ENCODE results near the gene FBN3.
"Not testable (repeated sequence)": the region's sequence is repeated elsewhere in the genome, so short reads cannot be mapped to it uniquely, and the experiment has no call there.

The FBN3 gene

DNA sequence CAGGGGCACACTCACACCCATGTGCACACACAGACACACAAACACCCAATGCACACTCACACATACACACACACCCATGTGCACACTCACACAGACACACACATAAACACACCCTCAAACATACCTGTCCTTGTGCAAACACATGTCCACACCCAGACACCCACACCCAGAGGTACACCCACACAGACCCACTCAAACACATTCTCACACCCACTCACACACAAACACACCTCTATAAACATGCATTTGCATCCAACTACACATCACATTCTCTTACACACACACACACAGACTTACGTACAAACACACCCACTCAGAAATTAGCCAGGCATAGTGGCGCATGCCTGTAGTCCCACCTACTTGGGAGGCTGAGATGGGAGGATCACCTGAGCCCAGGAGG is 31.4 kb downstream of the FBN3 start:
- DNase-seq, result no peak

DNA sequence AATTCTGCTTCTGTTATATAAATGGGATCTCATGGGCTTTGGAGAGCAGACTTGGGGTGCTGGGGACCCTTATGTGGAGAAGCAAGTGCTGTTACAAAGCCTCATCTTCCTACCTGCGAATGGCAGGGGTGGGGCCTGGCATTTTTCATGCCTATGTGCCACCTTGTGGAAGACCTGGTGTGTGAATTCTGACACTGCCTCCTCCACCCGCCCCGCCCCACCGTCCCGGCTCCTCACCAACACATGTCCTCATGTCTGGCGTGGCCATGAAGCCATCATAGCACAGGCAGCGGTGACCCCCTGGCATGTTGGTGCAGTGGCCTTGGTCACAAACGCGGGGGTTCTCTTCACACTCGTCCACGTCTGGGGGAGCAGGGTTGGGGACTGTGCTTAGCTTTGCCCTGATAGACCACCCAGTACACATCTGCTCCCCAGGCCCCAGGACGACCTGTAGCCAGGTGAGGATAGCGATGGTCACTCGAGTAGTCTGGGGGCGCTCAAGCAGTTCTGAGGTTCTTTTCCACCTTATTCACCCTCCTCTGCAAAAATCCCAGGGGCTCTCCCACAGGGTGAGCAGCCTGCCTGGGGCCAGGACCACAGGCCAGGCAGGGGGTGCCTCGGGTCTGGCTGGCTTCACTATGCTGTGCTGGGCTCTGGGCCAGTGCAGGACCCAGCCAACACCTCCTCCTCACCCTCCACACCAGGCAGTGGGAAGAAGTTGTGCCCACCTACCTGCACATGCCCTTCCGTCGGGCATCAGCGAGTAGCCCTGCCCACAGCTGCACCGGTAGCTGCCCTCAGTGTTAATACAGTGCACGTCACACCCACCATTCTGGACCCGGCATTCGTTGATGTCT is 32.7 kb downstream of the FBN3 start:
- DNase-seq, result no peak

DNA sequence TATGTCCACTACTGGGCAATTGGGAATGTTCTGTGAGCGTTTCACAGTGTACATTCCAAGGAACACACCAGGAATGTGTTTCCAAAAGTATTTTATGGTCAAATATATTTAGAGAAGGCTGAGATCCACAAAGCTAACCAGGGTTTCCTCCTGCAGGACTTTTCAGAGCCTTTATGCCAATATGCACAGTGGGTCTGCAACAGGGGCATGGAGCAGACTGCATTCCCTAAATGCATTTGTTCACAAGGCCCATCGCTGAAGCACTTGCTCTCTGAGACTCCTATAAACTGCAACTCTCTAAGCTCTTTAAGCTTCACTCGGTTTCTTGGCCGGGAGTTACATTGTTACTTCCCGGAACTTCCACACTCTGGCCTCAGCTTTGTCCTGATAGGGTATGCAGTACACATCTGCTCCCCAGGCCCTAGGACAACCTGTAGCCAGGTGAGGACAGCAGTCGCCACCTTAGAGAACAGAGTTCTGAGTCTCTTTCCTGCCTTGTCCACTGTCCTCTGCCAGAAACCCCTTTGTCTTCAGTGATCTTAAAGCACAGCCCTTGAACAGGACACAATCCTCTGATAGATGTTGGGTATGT is 33.5 kb downstream of the FBN3 start:
- DNase-seq, result no peak

DNA sequence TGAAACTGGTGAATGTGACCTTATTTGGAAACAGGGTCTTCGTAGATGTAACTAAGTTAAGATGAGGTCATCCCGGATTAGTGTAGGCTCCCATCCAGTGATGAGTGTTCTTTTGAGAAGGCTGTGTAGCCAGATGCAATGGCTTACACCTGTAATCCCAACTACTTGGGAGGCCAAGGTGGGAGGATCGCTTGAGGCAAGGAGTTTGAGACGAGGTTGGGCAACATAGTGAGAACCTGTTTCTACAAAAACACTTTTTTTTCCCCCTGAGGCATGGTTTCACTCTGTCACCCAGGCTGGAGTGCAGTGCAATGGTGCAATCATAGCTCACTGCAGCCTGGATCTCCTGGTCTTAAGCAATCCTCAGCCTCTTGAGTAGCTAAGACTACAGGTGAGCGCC is 36.4 kb downstream of the FBN3 start:
- DNase-seq, result no peak

DNA sequence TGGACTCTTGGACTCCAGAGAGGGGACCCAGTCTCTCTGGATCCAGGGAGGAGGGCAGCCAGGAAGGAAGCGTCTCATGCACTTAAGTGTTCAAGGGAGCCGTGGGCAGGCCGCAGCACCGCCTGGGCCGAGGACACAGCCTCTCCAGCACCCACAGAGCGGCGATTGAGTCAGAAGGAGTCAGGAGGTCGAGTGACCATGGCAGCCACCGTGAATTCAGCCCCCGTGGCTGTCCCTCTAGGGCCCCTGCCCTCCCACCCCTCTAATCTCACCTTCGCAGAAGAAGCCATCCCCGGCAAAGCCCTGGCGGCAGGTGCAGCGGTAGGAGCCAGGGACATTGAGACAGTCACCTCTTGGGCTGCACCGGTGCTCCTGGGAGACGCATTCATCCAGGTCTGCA is 38.0 kb downstream of the FBN3 start:
- DNase-seq, result no peak

DNA sequence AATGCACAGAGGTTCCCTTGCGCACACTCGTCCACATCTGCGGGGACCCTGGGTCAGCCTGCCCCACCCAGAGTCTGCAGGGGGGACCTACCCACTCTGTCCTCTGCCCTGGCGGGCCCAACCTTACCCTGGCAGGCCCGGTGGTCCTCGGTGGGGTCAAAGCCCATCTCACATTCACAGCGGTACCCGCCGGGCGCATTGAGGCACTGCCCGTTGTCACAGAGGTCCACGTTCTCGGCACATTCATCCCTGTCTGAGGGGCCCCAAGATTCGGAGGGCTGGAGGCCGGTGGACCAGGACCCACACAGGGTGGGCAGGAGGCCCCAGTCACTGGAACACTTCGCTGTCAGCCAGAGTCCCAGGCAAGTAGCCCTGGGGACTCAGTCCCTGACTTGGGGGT is 38.5 kb downstream of the FBN3 start:
- DNase-seq, result no peak

DNA sequence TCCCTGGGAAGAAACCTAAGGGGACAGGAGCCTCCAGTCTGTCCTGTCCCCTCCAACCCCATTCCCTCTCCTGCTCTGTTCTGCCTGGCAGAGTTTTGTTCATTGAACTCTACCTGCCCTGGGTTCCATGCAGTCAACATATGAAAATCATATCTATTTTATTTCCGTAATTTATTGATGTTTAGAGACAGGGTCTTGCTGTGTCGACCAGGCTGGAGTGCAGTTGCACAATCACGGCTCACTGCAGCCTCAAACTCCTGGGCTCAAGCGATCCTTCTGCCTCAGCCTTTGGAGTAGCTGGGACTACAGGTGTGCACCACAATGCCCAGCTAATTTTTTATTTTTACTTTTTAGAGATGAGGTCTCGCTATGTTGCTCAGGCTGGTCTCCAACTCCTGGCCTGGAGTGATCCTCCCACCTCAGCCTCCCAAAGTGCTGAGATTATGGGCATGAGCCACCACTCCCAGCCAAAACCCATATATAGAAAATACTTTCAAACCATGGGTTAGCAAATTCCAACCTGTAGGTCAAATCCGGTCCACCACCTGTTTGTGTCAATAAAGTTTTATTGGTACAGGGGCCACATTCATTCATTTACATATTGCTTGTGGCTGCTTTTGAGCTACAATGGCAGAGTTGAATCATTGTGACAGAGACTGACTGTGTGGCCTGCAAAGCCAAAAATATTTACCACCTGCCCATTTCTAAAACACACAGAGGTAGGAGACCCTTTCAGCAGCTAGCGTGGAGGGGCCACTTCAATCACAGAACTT is 39.3 kb downstream of the FBN3 start:
- DNase-seq, result no peak

DNA sequence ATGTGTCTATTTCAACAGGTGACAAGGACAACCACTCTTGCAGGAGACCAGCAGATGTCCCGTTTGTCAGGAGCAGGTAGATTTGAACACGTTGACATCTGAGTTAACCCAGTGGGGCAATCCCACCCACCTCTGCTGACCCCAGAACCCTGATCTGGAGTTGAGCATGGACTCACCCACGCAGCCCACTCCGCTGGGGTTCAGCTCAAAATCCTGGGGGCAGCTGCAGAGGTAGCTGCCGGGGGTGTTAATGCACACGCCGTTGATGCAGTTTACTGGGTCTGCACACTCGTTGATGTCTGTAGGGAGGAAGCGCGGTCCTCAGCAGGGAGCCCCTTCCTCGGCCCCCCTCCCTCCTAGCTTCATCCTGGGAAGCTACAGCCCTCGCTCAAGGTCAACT is 39.9 kb downstream of the FBN3 start:
- DNase-seq, result no peak

DNA sequence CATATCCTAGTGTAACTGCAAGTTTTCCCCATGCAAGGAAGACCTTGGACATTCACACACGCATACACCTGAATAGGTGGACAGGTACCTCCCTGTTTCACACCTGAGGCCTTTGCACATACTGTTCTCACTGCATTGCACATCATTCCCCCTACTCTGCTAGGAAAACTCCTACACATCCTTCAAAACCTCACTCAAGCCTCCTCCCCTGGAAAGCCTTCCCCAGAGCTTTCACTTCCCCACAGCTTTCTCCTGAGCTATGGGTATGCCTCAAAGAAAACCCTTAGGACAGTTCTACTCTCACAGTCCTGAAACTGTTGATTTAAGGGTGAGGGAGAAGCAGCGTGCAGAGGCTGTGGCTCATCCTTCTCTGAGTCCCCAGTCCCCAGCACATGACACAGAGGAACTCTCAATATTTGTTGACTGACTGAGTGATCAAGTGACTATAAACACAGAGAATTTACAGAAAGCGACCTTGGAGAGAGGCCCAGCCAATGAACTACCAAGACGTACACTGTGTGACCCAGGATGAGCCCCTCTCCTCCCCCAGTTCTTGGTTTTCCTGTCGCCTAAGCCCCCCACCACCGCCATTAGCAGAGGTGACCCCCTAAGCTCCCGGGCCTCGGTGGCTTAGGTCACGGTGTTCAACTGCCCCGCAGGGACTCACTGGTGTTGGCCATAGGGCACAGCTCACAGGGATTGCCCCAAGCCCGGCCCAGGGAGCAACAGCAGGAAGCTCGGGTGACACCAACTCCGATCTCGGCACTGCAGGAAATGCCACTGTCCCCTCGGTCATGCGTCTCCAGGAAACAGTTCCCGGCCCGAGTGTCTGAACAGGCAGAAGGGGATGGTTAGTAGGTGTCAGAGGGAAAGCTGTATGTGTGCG is 40.6 kb downstream of the FBN3 start:
- no peak for DNase-seq

DNA sequence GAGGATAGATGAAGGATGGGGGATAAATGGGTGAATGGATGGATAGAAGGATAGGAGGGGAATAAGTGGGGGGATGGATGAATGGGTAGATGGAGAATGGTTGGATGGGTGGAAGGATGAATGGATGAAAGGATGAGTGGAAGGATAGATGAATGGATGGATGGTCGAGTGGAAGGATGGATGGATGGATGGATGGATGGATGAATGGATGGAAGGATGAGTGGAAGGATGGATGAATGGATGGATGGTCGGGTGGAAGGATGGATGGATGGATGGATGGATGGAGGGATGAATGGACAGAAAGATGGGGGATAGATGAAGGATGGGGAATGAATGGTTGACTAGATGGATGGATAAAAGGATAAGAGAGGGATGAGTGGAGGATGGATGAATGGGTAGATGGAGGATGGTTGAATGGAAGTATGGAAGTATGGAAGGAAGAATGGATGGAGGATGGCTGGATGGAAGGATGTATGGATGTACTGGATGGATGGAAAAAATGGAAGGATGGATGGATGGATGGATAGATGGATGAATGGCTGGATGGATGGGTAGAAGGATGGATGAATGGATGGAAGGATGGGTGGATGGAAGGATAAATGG is 42.0 kb downstream of the FBN3 start:
- DNase-seq, result no peak

DNA sequence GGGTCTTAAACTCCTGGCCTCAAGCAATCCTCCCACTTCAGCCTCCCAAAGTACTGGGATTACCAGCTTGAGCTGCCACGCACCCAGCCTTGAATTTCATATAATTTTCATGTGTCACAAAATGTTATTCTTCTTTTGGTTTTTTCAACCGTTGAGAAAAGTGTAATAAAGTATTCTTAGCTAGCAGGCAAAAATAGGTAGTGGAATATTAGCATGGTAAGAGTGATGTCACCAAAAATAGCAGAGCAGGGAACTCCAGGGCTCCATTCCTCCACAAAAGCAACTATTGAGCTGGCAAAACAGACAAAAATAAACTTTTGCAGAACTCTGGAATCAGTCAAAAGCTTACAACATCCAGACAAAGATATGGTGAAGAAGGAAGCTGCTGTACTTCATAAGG is 43.9 kb downstream of the FBN3 start:
- DNase-seq, result no peak

DNA sequence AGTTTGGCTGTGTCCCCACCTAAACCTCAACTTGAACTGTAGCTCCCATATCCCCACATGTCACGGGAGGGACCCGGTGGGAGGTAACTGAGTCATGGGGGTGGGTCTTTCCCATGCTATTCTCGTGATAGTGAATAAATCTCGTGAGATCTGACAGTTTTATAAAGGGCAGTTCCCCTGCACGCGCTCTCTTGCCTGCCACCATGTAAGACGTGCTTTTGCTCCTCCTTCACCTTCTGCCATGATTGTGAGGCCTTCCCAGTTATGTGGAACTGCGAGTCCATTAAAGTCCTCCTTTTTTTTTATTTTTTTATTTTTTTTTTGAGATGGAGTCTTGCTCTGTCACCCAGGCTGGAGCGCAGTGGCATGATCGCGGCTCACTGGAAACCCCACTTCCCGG is 47.5 kb downstream of the FBN3 start:
- not testable (repeated sequence) for DNase-seq

DNA sequence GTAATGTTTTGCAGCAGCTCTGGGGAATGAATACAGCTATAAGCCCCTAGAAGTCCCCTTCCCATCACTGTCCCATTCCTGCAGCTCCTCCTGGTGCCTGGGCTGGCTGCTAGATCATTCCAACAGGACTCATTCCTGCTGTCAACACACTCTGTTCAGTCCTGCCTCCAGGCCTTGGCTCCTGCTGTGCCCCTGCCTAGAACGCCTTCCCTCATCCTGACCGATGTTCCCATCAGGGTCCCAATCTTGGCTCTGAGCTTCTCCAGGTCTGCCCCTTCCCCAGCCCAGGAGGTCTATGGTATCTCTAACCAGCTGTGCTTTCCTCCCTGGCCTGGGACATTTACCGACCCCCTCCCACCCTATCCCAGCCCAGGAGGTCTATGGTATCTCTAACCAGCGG is 48.1 kb downstream of the FBN3 start:
- no peak for DNase-seq

DNA sequence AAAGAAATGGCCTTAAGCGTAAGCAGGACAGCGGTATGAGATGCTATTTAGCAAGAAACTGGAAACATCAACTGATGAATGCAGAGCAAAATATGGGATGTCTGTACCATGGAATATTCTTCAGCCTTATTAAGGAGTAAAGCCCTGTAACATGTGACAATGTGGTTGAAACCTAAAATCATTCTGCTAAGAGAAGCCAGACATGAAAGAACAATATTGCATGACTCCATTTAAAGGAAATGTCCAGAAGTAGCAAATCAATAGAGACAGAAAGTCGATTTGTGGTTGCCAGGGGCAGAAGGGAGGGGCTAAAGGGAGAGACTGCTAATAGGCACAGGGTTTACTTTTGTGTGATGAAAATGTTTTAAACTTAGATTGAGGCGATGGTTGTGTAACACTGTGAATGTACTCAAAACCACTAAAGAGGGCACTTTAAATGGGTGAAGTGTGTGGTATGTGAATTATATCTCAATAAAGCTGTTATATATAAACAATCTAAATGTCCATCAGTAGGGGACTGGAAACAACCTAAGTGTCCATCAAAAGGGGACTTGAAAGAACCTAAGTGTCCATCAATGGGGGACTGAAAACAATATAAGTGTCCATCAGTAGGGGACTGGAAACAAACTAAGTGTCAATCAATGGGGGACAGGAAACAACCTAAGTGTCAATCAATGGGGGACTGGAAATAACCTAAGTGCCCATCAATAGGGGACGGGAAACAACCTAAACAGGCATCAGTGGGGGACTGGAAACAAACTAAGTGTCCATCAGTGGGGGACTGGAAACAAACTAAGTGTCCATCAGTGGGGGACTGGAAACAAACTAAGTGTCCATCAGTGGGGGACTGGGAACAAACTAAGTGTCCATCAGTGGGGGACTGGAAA is 51.5 kb downstream of the FBN3 start:
- DNase-seq, result no peak

DNA sequence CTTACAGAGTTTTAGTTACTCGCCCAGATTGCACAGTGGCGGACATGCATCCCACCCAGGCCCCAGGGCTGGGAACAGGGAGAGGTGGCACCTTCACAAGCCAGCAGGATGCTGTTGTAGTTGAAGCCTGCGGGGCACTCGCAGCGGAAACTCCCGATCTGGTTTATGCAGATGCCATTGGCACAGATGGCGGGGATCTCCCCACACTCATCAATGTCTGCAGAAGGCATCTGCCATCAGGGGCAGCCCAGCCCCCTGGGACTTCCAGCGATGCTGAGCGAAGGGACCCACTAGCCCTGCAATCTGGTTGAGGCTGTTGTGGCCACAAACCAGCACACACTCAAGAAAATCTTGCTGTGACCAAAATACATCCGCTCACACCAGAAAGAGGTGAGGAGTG is 52.2 kb downstream of the FBN3 start:
- no peak for DNase-seq

DNA sequence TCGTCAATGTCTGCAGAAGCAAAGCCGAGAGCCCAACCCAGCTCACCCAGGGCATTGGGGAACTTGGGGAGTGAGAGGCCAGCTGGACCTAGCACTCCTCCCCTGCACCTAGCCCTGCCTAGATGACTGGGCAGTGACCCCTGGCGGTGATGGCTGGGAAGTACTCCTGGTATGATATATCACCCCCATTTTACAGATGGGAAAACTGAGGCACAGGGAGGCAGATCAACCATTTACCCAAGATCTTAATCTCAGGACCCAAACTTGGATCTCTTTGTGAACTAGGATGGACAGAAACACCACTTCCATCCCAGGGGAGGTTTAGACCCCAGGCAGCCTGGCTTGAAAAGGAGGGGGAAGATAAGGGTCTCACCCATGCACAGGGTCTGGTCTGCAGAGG is 53.3 kb downstream of the FBN3 start:
- DNase-seq, result no peak

DNA sequence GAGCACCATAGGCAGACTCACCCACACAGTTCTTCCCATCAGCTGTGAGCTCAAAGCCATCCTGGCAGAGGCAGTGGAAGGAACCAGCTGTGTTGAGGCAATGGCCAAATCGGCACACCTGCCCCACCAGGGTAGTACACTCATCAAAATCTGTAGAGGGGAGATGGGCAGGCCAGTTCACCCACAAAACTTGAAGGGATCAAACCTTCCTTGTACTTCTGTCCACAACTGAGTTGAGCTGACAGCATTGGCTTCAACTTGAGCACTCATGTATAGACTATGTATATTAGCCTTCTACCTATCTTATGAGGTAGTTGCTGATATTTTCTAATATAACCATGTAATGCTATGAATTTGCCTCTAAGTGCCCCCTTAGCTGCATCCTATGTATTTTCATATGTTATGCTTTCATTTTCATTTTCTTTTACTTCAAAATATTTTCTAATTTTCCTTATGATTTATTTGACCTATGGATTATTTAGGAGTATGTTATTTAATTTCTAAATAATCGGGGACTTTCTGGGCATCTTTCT is 54.0 kb downstream of the FBN3 start:
- no peak for DNase-seq

DNA sequence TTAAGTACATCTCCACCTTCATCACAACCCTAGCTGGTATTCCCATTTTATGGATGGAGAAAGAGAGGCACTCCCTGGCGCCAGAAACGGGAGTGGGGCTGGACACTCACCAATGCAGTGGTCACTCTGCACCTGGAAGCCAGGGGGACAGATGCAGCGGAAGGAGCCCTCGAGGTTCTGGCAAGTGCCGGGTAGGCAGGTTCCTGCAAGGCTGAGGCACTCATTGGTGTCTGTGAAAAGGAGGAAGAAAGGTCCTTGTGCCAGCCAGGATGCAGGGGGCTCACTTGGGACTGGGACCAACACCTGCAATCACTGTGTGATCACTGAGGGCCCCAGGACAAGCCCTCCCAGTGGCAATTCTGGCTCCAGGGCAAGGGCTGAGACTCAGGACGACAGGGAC is 55.1 kb downstream of the FBN3 start:
- DNase-seq, result no peak

DNA sequence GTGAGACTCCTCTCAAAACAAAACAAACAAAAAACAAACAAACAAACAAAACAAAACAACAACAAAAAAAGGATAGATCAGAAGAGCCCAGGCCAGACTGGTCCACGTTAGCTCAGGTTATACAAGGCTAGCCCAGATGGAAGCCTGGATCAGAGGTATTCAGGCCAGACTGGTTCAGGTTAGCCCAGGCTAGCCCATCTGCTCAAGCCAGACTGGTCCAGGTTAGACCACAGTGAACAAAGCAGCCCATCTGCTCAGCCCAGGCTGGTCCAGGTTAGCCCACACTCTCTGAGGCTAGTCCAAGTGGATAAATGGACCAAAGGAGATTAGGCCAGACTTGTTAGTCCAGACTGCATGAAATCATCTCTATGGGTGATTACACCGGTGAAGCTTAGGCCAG is 55.7 kb downstream of the FBN3 start:
- no peak for DNase-seq

DNA sequence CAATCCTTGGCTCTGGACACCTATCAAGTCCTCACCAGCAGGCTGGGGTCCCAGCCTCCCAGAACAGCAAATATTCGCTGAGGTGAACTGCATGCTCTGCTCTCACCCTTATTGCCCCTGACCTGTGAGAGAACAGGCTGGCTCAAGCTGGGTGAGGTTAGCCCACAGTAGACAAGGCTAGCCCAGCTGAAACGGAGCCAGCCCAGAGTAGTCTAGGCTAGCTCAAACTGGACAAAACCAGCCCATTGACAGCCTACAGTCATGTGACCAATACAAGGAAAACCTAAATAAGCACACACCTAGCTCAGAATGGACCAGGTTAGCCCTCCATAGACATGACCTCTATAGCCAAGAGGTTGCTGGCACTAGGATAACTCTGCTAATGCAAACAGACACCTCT is 58.4 kb downstream of the FBN3 start:
- DNase-seq, result no peak
